ENCODE measurements around the gene NMUR1.
"Not testable (repeated sequence)": the region's sequence is repeated elsewhere in the genome, so short reads cannot be mapped to it uniquely, and the experiment has no call there.

- not testable (repeated sequence) for TF ChIP-seq CTCF (IDR thresholded peaks at IDR 0.05; ENCODE audit: low read depth, low read length); EZH2phosphoT487 (IDR thresholded peaks at IDR 0.05; ENCODE audit: low read depth)
Observed at GRCh38 chr2:231578655-231579054, 48.4 kb upstream of the NMUR1 start.
